Stimulated activated CD4-positive, alpha-beta T cell treated with anti-CD3 and anti-CD28 coated beads, Interleukin-15, amount 100 ng/mL, for 1 hour (primary cell): Measurements from ENCODE around the gene ROR1.
"Not testable (repeated sequence)": the region's sequence is repeated elsewhere in the genome, so short reads cannot be mapped to it uniquely, and the experiment has no call there.

Experiments
- DNase-seq, 2 donors: peaks; one replicate each; pipeline ENCODE4 v3.0.0-alpha.2; 2020; ENCODE audit warnings: low read depth in 1 of 2, low spot score in 1 of 2

The ROR1 gene

GRCh38 chr1:63792152-63792551 is 18.3 kb downstream of the ROR1 start:
- no peak for DNase-seq

- DNase-seq, result no peak
Measured at GRCh38 chr1:63793741-63794240, 20.0 kb downstream of the ROR1 start.

- DNase-seq, result no peak
Measured at GRCh38 chr1:63794354-63794753, 20.5 kb downstream of the ROR1 start.

- DNase-seq, result no peak
Measured at GRCh38 chr1:63794939-63795378, 21.1 kb downstream of the ROR1 start.

- DNase-seq, result no peak
Measured at GRCh38 chr1:63795455-63795854, 21.6 kb downstream of the ROR1 start.

GRCh38 chr1:63797056-63797726 is 23.4 kb downstream of the ROR1 start:
- DNase-seq, result no peak

- DNase-seq, result no peak
Measured at GRCh38 chr1:63798284-63798683, 24.5 kb downstream of the ROR1 start.

- no peak for DNase-seq
Measured at GRCh38 chr1:63799307-63799706, 25.5 kb downstream of the ROR1 start.

- no peak for DNase-seq
Measured at GRCh38 chr1:63799820-63800219, 26.0 kb downstream of the ROR1 start.

GRCh38 chr1:63802109-63802508 is 28.3 kb downstream of the ROR1 start:
- DNase-seq, result no peak

GRCh38 chr1:63804829-63805484 is 31.1 kb downstream of the ROR1 start:
- no peak for DNase-seq

- no peak for DNase-seq
Measured at GRCh38 chr1:63807046-63807445, 33.2 kb downstream of the ROR1 start.

GRCh38 chr1:63810936-63811469 is 37.2 kb downstream of the ROR1 start:
- no peak for DNase-seq

- DNase-seq, result no peak
Measured at GRCh38 chr1:63812071-63812700, 38.4 kb downstream of the ROR1 start.

GRCh38 chr1:63813829-63814277 is 40.0 kb downstream of the ROR1 start:
- DNase-seq, result no peak

- not testable (repeated sequence) for DNase-seq
Measured at GRCh38 chr1:63816217-63816815, 42.5 kb downstream of the ROR1 start.

GRCh38 chr1:63817152-63817667 is 43.4 kb downstream of the ROR1 start:
- DNase-seq, result no peak

- DNase-seq, result no peak
Measured at GRCh38 chr1:63817700-63818099, 43.9 kb downstream of the ROR1 start.

- DNase-seq, result no peak
Measured at GRCh38 chr1:63818567-63819325, 44.9 kb downstream of the ROR1 start.

- no peak for DNase-seq
Measured at GRCh38 chr1:63819795-63820194, 46.0 kb downstream of the ROR1 start.
